Esophagus squamous epithelium (tissue), 4 donors: ENCODE results near the gene MBNL1.

Source experiments
- CTCF ChIP-seq, 6 experiments: fragments of 450-650 bp in 4 of 6; fragments of 200-600 bp in 2 of 6; sonication (generic) in 2 of 6; IDR thresholded peaks; one replicate each; pipeline ENCODE4 v1.5.1; 2016 to 2019; ENCODE audit warnings: antibody characterized with exemption in 6 of 6, mild to moderate bottlenecking in 4 of 6, moderate library complexity in 4 of 6
- POLR2A ChIP-seq, 4 donors: fragments of 450-650 bp; IDR thresholded peaks; one replicate each; pipeline ENCODE4 v1.6.1; 2017; ENCODE audit warnings: antibody characterized with exemption in 4 of 4, mild to moderate bottlenecking in 4 of 4, moderate library complexity in 3 of 4

- TF ChIP-seq CTCF (IDR thresholded peaks at IDR 0.05) = no peak
- TF ChIP-seq POLR2A (IDR thresholded peaks at IDR 0.05) = no peak
Measured at GRCh38 chr3:152373379-152373778, 104.7 kb downstream of the MBNL1 start.
